Testis (tissue), 3 donors: ENCODE results near the gene HEATR5B. TPM values are rescaled to one million over a fixed set of nuclear protein-coding genes. Genes with fewer than 3 reads are reported as not detected.
"Not testable (repeated sequence)": the region's sequence is repeated elsewhere in the genome, so short reads cannot be mapped to it uniquely, and the experiment has no call there.

Experiments
- DNase-seq: peaks from one replicate; pipeline ENCODE4 v3.0.0-alpha.2; 2019
- H3K27ac ChIP-seq, 2 donors: fragments of 200-600 bp; sonication (generic); one replicate each; pipeline ENCODE4 v1.5.1; 2019
- H3K27me3 ChIP-seq: fragments of 200-600 bp; sonication (generic); one replicate; pipeline ENCODE4 v1.5.1; 2019
- H3K36me3 ChIP-seq: fragments of 200-600 bp; sonication (generic); one replicate; pipeline ENCODE4 v1.5.1; 2017; ENCODE audit warnings: low read depth; ENCODE audit errors: missing control alignments
- H3K4me1 ChIP-seq: fragments of 200-600 bp; sonication (generic); one replicate; pipeline ENCODE4 v1.5.1; 2019
- H3K4me3 ChIP-seq, 2 donors: fragments of 200-600 bp; sonication (generic); one replicate each; pipeline ENCODE4 v1.5.1; 2017 to 2019
- H3K9me3 ChIP-seq: fragments of 200-600 bp; sonication (generic); one replicate; pipeline ENCODE4 v1.5.1; 2017
- CTCF ChIP-seq, 3 experiments: fragments of 450-650 bp in 2 of 3; fragments of 200-600 bp in 1 of 3; sonication (generic) in 1 of 3; IDR thresholded peaks; one replicate each; pipeline ENCODE4 v1.5.1; 2016 to 2019; ENCODE audit warnings: antibody characterized with exemption in 3 of 3, mild to moderate bottlenecking in 2 of 3, moderate library complexity in 1 of 3
- POLR2A ChIP-seq: fragments of 450-650 bp; IDR thresholded peaks from one replicate; pipeline ENCODE4 v1.6.1; 2017; ENCODE audit warnings: antibody characterized with exemption, mild to moderate bottlenecking, moderate library complexity
- WGBS, 2 donors: methylation state at CpG; one replicate each; pipeline ENCODE4 v1.1.5; 2018; 5-methylcytosine and 5-hydroxymethylcytosine counted together
- intact Hi-C: fragments of 100-400 bp; cut with DNase I; formaldehyde crosslinking; loops from one replicate; pipeline ENCODE4 v1.15.1; 2023; ENCODE audit warnings: low total_unique reads
- polyA plus RNA-seq: library from polyadenylated mRNA; stranded (reverse); fragments of 350-450 nt; fragmentation: Illumina TruSeq; extraction: RNeasy Lipid Tissue Mini Kit (QIAGEN cat#74804); gene quantifications from one replicate; pipeline ENCODE4 v1.2.3, GENCODE V29; 2014; ENCODE audit warnings: low read depth, low replicate concordance; ENCODE audit not compliant: insufficient read depth
- total RNA-seq, 2 donors: library from RNA; depleted of rRNA; stranded (reverse); fragments of >200 nt; gene quantifications; one replicate each; pipeline ENCODE4 v1.2.3, GENCODE V29; 2016

Gene HEATR5B
- total and polyA plus RNA-seq, 3 donors from 2014 or later: 12.9 to 41.6 (median 35.7) TPM

- no peak overlapping the region for H3K27ac ChIP-seq
- intact Hi-C loops: no loop called here
Measured at GRCh38 chr2:37011130-37011529, 73.0 kb downstream of the HEATR5B start.

GRCh38 chr2:37005118-37005868 lies 78.9 kb downstream of the HEATR5B start:
- no peak overlapping the region for H3K27ac ChIP-seq
- WGBS, 2 donors: 49 to 79% methylated on average over 8 of the region's 8 CpGs
- no peak for DNase-seq
- H3K9me3 ChIP-seq: no peaks in the 10 kb centered on the region
- no peaks in the 10 kb centered on the region for H3K27me3 ChIP-seq
- no peak overlapping the region for H3K4me3 ChIP-seq
- no peaks in the 10 kb centered on the region for H3K4me1 ChIP-seq
- intact Hi-C loops: no loop called here
- TF ChIP-seq CTCF (IDR thresholded peaks at IDR 0.05) (peak in 2 of 3 experiments; percentile 20 to 46), POLR2A (no peak)
- no peaks in the 10 kb centered on the region for H3K36me3 ChIP-seq

More at GRCh38 chr2:37011130-37011529, 73.0 kb downstream of the HEATR5B start:
- no peak for DNase-seq
- TF ChIP-seq POLR2A (no peak), CTCF (IDR thresholded peaks at IDR 0.05) (no peak)
- no peaks in the 10 kb centered on the region for H3K27me3 ChIP-seq
- no peaks in the 10 kb centered on the region for H3K4me1 ChIP-seq
- WGBS, 2 donors: 73 to 79% methylated on average over 5 of the region's 5 CpGs
- H3K36me3 ChIP-seq: no peaks in the 10 kb centered on the region
- no peaks in the 10 kb centered on the region for H3K9me3 ChIP-seq
- no peak overlapping the region for H3K4me3 ChIP-seq

GRCh38 chr2:37000988-37001556 lies 83.1 kb downstream of the HEATR5B start:
- H3K4me1 ChIP-seq: no peaks in the 10 kb centered on the region
- no peak overlapping the region for H3K4me3 ChIP-seq
- no peak overlapping the region for H3K27ac ChIP-seq
- no peak for DNase-seq
- no peaks in the 10 kb centered on the region for H3K9me3 ChIP-seq
- TF ChIP-seq POLR2A: no peak
- no peak for TF ChIP-seq CTCF (IDR thresholded peaks at IDR 0.05)
- no peaks in the 10 kb centered on the region for H3K36me3 ChIP-seq
- 76 to 84% methylated on average over 2 of the region's 2 CpGs for WGBS, 2 donors
- H3K27me3 ChIP-seq: no peaks in the 10 kb centered on the region
- intact Hi-C loops: no loop called here

GRCh38 chr2:37000318-37000717 lies 83.9 kb downstream of the HEATR5B start:
- H3K27me3 ChIP-seq: no peaks in the 10 kb centered on the region
- no peak for DNase-seq
- 83 to 85% methylated on average over 6 of the region's 6 CpGs for WGBS, 2 donors
- H3K27ac ChIP-seq: no peak overlapping the region
- H3K9me3 ChIP-seq: no peaks in the 10 kb centered on the region
- intact Hi-C loops: no loop called here
- TF ChIP-seq POLR2A (no peak), CTCF (IDR thresholded peaks at IDR 0.05) (no peak)
- no peaks in the 10 kb centered on the region for H3K36me3 ChIP-seq
- H3K4me1 ChIP-seq: no peaks in the 10 kb centered on the region
- H3K4me3 ChIP-seq: no peak overlapping the region

GRCh38 chr2:36999416-36999815 lies 84.8 kb downstream of the HEATR5B start:
- H3K36me3 ChIP-seq, H3K27ac ChIP-seq, H3K27me3 ChIP-seq, H3K9me3 ChIP-seq, intact Hi-C loops, H3K4me3 ChIP-seq, DNase-seq, H3K4me1 ChIP-seq: not testable (repeated sequence)
- 97 to 98% methylated on average over 9 of the region's 9 CpGs for WGBS, 2 donors
